ENCODE measurements around the gene PEF1. TPM values are rescaled to one million over a fixed set of nuclear protein-coding genes. Genes with fewer than 3 reads are reported as not detected.

Gene PEF1
- total RNA-seq, 4 donors from 2014 or later: 71.3 to 109 (median 88.7) TPM

- 92% methylated on average over 2 of the region's 6 CpGs; no CpG with 5 or more reads in 1 of the 2 donors for WGBS, 2 donors (ENCODE audit: low coverage in 1 of 2)
- Histone ChIP-seq H3K36me3 (no peaks in the 10 kb centered on the region), H3K27me3 (peaks cover 44% of the 10 kb centered on the region), H3K4me1 (peaks cover 0 to 14% (median 11%) of the 10 kb centered on the region in 3 donors), H3K27ac (no peak overlapping the region), H3K9me3 (no peaks in the 10 kb centered on the region), H3K4me3 (no peak overlapping the region)
- no peak for ATAC-seq
- TF ChIP-seq POLR2AphosphoS5 (IDR thresholded peaks at IDR 0.05): no peak
Observed at GRCh38 chr1:31615414-31615813, 29.3 kb downstream of the PEF1 start.

- peaks cover 44% of the 10 kb centered on the region for H3K27me3 ChIP-seq
Observed at GRCh38 chr1:31614414-31615005, 30.2 kb downstream of the PEF1 start.

GRCh38 chr1:31609514-31610118, 35.1 kb downstream of the PEF1 start:
- no peak overlapping the region for H3K27ac ChIP-seq
- no peaks in the 10 kb centered on the region for H3K36me3 ChIP-seq
- WGBS, 2 donors (ENCODE audit: low coverage in 1 of 2): 0 to 12% methylated on average over 1 of the region's 1 CpG
- no peak overlapping the region for H3K4me3 ChIP-seq
- no peak for ATAC-seq
- no peak for TF ChIP-seq CTCF (IDR thresholded peaks at IDR 0.05)
- no peak for TF ChIP-seq POLR2AphosphoS5 (IDR thresholded peaks at IDR 0.05)
- no peak for TF ChIP-seq EP300 (IDR thresholded peaks at IDR 0.05)
- no peak for TF ChIP-seq POLR2A (IDR thresholded peaks at IDR 0.05)
- H3K9me3 ChIP-seq: no peaks in the 10 kb centered on the region
- no peaks in the 10 kb centered on the region for H3K4me1 ChIP-seq
- H3K27me3 ChIP-seq: peaks cover under 1% of the 10 kb centered on the region

More at GRCh38 chr1:31614414-31615005, 30.2 kb downstream of the PEF1 start:
- Histone ChIP-seq H3K27ac (no peak overlapping the region), H3K4me3 (no peak overlapping the region), H3K4me1 (peaks cover 0 to 14% (median 11%) of the 10 kb centered on the region in 3 donors), H3K9me3 (no peaks in the 10 kb centered on the region), H3K36me3 (no peaks in the 10 kb centered on the region)
- no CpG with 5 or more reads among the region's 8 CpGs for WGBS, 2 donors (ENCODE audit: low coverage in 1 of 2)
- TF ChIP-seq POLR2A (IDR thresholded peaks at IDR 0.05): no peak
- no peak for TF ChIP-seq EP300 (IDR thresholded peaks at IDR 0.05)
- no peak for TF ChIP-seq POLR2AphosphoS5 (IDR thresholded peaks at IDR 0.05)
- no peak for TF ChIP-seq CTCF (IDR thresholded peaks at IDR 0.05)
- ATAC-seq: no peak

- Histone ChIP-seq H3K4me1 (no peaks in the 10 kb centered on the region), H3K27me3 (no peaks in the 10 kb centered on the region), H3K36me3 (no peaks in the 10 kb centered on the region), H3K27ac (no peak overlapping the region), H3K9me3 (no peaks in the 10 kb centered on the region), H3K4me3 (no peak overlapping the region)
- no peak for ATAC-seq
- 80 to 87% methylated on average over 3 to 4 of the region's 5 CpGs for WGBS, 2 donors (ENCODE audit: low coverage in 1 of 2)
- TF ChIP-seq POLR2A (IDR thresholded peaks at IDR 0.05) (no peak), EP300 (IDR thresholded peaks at IDR 0.05) (no peak), POLR2AphosphoS5 (IDR thresholded peaks at IDR 0.05) (no peak), CTCF (IDR thresholded peaks at IDR 0.05) (no peak)
Observed at GRCh38 chr1:31607360-31607759, 37.3 kb downstream of the PEF1 start.

- H3K27ac ChIP-seq: no peak overlapping the region
- no peaks in the 10 kb centered on the region for H3K9me3 ChIP-seq
- 92% methylated on average over 3 of the region's 4 CpGs; no CpG with 5 or more reads in 1 of the 2 donors for WGBS, 2 donors (ENCODE audit: low coverage in 1 of 2)
- no peak overlapping the region for H3K4me3 ChIP-seq
- no peaks in the 10 kb centered on the region for H3K4me1 ChIP-seq
- H3K36me3 ChIP-seq: no peaks in the 10 kb centered on the region
- ATAC-seq: no peak
- no peak for TF ChIP-seq POLR2A (IDR thresholded peaks at IDR 0.05)
- TF ChIP-seq CTCF (IDR thresholded peaks at IDR 0.05): no peak
- no peak for TF ChIP-seq EP300 (IDR thresholded peaks at IDR 0.05)
- TF ChIP-seq POLR2AphosphoS5 (IDR thresholded peaks at IDR 0.05): no peak
- no peaks in the 10 kb centered on the region for H3K27me3 ChIP-seq
Observed at GRCh38 chr1:31605908-31606427, 38.7 kb downstream of the PEF1 start.

Measured in gastroesophageal sphincter (tissue), 4 donors.